GM12878 (cell line): ENCODE measurements around the gene HIVEP2. TPM values are rescaled to one million over a fixed set of nuclear protein-coding genes. Genes with fewer than 3 reads are reported as not detected.

ENCODE experiments used
- BMI1 ChIP-seq: fragments of 450-650 bp; IDR thresholded peaks from 2 replicates; pipeline ENCODE4 v1.6.1; 2016; ENCODE audit warnings: mild to moderate bottlenecking, moderate library complexity, borderline replicate concordance
- CTCF ChIP-seq, 3 experiments: IDR thresholded peaks in 2 of 3; conservative IDR thresholded peaks in 1 of 3; 2 replicates each; pipeline ENCODE4 v1.5.1; 2011; ENCODE audit warnings: low read depth in 3 of 3, low read length in 3 of 3, mild to moderate bottlenecking in 3 of 3, control low read depth in 2 of 3, moderate library complexity in 2 of 3, inconsistent platforms in 1 of 3, mixed read lengths in 1 of 3; ENCODE audit not compliant: control insufficient read depth in 2 of 3, insufficient read depth in 1 of 3; ENCODE audit errors: extremely low read depth in 1 of 3
- MEF2B ChIP-seq: fragments of 450-650 bp; IDR thresholded peaks from 2 replicates; pipeline ENCODE4 v1.6.1; 2018; ENCODE audit warnings: mild to moderate bottlenecking, moderate library complexity; ENCODE audit not compliant: partially characterized antibody, poor library complexity, severe bottlenecking
- MYB ChIP-seq: fragments of 150-350 bp; IDR thresholded peaks from 2 replicates; pipeline ENCODE4 v1.6.1; 2014; ENCODE audit warnings: mild to moderate bottlenecking, low read depth, low read length, borderline replicate concordance
- NFYB ChIP-seq: IDR thresholded peaks from 2 replicates; pipeline ENCODE4 v1.6.1; 2011; ENCODE audit warnings: low read depth, mild to moderate bottlenecking, low read length, improper control_type of control experiment, moderate library complexity; ENCODE audit not compliant: insufficient read depth
- RBBP5 ChIP-seq: fragments of 200-600 bp; sonication (generic); conservative IDR thresholded peaks from 2 replicates; pipeline ENCODE4 v1.6.1; 2016
- RELB ChIP-seq: fragments of 450-650 bp; IDR thresholded peaks from 2 replicates; pipeline ENCODE4 v1.6.1; 2017; ENCODE audit warnings: low read depth, mild to moderate bottlenecking, moderate library complexity
- RFX5 ChIP-seq: IDR thresholded peaks from 2 replicates; pipeline ENCODE4 v1.6.1; 2011; ENCODE audit warnings: low read depth, low read length, improper control_type of control experiment
- STAT3 ChIP-seq: IDR thresholded peaks from 2 replicates; pipeline ENCODE4 v1.6.1; 2011; ENCODE audit warnings: low read depth, low read length, improper control_type of control experiment
- TCF3 ChIP-seq: IDR thresholded peaks from 2 replicates; pipeline ENCODE4 v1.6.1; 2012; ENCODE audit warnings: low read depth, mild to moderate bottlenecking, low read length, borderline replicate concordance; ENCODE audit not compliant: insufficient read depth
- polyA plus RNA-seq, 11 experiments: library from polyadenylated mRNA; depleted of rRNA in 4 of 11; unstranded in 6 of 11; stranded (reverse) in 5 of 11; fragments of >200 nt; fragmentation: Nextera tagmentation in 4 of 11; fragmentation: Illumina TruSeq in 1 of 11; extraction: Ambion mirVana in 4 of 11; extraction: Trizol in 1 of 11; gene quantifications; 1 replicate in 1 of 11; 2 replicates in 10 of 11; pipeline versions ENCODE4 v1.2.1 to v1.2.3, GENCODE V29; 2011 to 2016; ENCODE audit warnings: inconsistent platforms in 2 of 11, missing spikeins in 2 of 11, low read depth in 1 of 11
- total RNA-seq, 4 experiments: library from RNA; depleted of rRNA in 3 of 4; stranded (reverse); fragments of >200 nt in 3 of 4; fragmentation: Illumina TruSeq in 1 of 4; extraction: Trizol in 1 of 4; gene quantifications; 2 replicates each; pipeline versions ENCODE4 v1.2.1 to v1.2.3, GENCODE V29; 2013 to 2021
- TF ChIP-seq, protein P1 (sequence below): IDR thresholded peaks from 2 replicates; pipeline ENCODE4 v1.6.1; 2011; ENCODE audit warnings: low read depth, low read length, improper control_type of control experiment, borderline replicate concordance
- TF ChIP-seq, protein P2 (sequence below): fragments of 450-650 bp; conservative IDR thresholded peaks from 2 replicates; pipeline ENCODE4 v1.6.1; 2017; ENCODE audit warnings: mild to moderate bottlenecking, moderate library complexity
- TF ChIP-seq, protein P3 (sequence below): fragments of 450-650 bp; IDR thresholded peaks from 2 replicates; pipeline ENCODE4 v1.6.1; 2014; ENCODE audit warnings: mild to moderate bottlenecking

Gene HIVEP2
- total and polyA plus RNA-seq, 10 of the 15 experiments (the other 5 are each of a cell fraction or from before 2014, with no cell fraction given), result 1.2 to 15.7 (median 10.2) TPM

DNA sequence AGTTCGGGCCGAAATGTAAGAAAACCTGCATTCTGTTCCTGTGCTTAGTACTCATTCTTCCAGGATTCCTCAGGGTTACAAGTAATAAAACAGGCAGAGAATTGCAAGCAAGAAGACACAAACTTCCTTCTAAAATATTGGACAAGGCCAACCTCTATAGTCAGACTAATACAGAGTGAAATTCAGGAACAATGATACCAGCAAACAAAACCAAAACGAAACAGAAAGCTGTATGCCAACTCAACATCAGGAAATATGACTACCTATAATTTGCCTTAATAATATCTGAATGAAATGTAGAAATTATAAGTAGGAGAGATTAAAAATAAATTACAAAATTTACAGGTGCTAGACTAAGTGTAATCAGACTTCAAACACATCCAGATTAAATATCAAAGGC lies 238.8 kb downstream of the HIVEP2 start (continued):
- TF ChIP-seq STAT3 (no peak), RBBP5 (no peak), TCF3 (no peak), NFYB (no peak), MYB (no peak), RFX5 (no peak), CTCF (IDR thresholded peaks at IDR 0.05 in 2 of 3, conservative IDR thresholded peaks at IDR 0.05 in 1 of 3; ENCODE audit: control insufficient read depth in 2 of 3, extremely low read depth in 1 of 3, insufficient read depth in 1 of 3, low read depth in 3 of 3, low read length in 3 of 3) (no peak), RELB (no peak), MEF2B (no peak), BMI1 (no peak)
- TF ChIP-seq, protein P1, sequence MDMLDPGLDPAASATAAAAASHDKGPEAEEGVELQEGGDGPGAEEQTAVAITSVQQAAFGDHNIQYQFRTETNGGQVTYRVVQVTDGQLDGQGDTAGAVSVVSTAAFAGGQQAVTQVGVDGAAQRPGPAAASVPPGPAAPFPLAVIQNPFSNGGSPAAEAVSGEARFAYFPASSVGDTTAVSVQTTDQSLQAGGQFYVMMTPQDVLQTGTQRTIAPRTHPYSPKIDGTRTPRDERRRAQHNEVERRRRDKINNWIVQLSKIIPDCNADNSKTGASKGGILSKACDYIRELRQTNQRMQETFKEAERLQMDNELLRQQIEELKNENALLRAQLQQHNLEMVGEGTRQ, result no peak
- TF ChIP-seq, protein P2, sequence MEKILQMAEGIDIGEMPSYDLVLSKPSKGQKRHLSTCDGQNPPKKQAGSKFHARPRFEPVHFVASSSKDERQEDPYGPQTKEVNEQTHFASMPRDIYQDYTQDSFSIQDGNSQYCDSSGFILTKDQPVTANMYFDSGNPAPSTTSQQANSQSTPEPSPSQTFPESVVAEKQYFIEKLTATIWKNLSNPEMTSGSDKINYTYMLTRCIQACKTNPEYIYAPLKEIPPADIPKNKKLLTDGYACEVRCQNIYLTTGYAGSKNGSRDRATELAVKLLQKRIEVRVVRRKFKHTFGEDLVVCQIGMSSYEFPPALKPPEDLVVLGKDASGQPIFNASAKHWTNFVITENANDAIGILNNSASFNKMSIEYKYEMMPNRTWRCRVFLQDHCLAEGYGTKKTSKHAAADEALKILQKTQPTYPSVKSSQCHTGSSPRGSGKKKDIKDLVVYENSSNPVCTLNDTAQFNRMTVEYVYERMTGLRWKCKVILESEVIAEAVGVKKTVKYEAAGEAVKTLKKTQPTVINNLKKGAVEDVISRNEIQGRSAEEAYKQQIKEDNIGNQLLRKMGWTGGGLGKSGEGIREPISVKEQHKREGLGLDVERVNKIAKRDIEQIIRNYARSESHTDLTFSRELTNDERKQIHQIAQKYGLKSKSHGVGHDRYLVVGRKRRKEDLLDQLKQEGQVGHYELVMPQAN, result no peak
- TF ChIP-seq, protein P3, sequence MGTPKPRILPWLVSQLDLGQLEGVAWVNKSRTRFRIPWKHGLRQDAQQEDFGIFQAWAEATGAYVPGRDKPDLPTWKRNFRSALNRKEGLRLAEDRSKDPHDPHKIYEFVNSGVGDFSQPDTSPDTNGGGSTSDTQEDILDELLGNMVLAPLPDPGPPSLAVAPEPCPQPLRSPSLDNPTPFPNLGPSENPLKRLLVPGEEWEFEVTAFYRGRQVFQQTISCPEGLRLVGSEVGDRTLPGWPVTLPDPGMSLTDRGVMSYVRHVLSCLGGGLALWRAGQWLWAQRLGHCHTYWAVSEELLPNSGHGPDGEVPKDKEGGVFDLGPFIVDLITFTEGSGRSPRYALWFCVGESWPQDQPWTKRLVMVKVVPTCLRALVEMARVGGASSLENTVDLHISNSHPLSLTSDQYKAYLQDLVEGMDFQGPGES, result no peak
